B cell (primary cell): ENCODE results near the gene SEMA3B. TPM values are rescaled to one million over a fixed set of nuclear protein-coding genes. Genes with fewer than 3 reads are reported as not detected.
A peak's percentile ranks its signal among the peaks of the same experiment; 100 is the strongest.

Experiments
- ATAC-seq: fragments of 200-7000 bp; cut with Tn5 transposase; one replicate; pipeline ENCODE4 v1.10.0; 2021; ENCODE audit warnings: low read depth, mild to moderate bottlenecking, moderate number of reproducible peaks, moderate library complexity
- CTCF ChIA-PET: fragments of 350-600 bp; sonication (Branson Sonifier 250); formaldehyde crosslinking; loops from one replicate; lab custom pipeline; 2021; ENCODE audit warnings: antibody characterized with exemption, inconsistent platforms; lab: Charles Lee
- POLR2A ChIA-PET: fragments of 350-600 bp; sonication (Branson Sonifier 250); formaldehyde crosslinking; loops from one replicate; lab custom pipeline; 2021; ENCODE audit warnings: antibody characterized with exemption; lab: Charles Lee
- DNase-seq: peaks from one replicate; pipeline ENCODE4 v3.0.0; 2013
- H2AFZ ChIP-seq: 2 replicates; pipeline ENCODE4 v1.6.1; 2012; ENCODE audit warnings: mild to moderate bottlenecking, low read depth, low read length; ENCODE audit not compliant: insufficient read depth, poor library complexity, severe bottlenecking
- H3K27ac ChIP-seq, 2 donors: 1 replicate in 1 of 2; 2 replicates in 1 of 2; pipeline ENCODE4 v1.5.1; 2012 to 2013; ENCODE audit warnings: low read length in 2 of 2, mild to moderate bottlenecking in 2 of 2, moderate library complexity in 1 of 2
- H3K27me3 ChIP-seq, 4 experiments: fragments of 200-600 bp in 1 of 4; sonication (generic) in 1 of 4; replicated peaks in 1 of 4; 1 replicate in 2 of 4; 2 replicates in 2 of 4; pipeline versions ENCODE4 v1.6.1 to v1.7.0; 2013 to 2016; ENCODE audit warnings: low read length in 3 of 4, mild to moderate bottlenecking in 2 of 4, mixed read lengths in 1 of 4, moderate library complexity in 1 of 4; ENCODE audit not compliant: insufficient read depth in 4 of 4, control insufficient read depth in 3 of 4; ENCODE audit errors: control extremely low read depth in 1 of 4
- H3K36me3 ChIP-seq, 2 experiments: replicated peaks in 1 of 2; 1 replicate in 1 of 2; 2 replicates in 1 of 2; pipeline versions ENCODE4 v1.6.1 to v1.7.1; 2013; ENCODE audit warnings: low read length in 1 of 2; ENCODE audit not compliant: insufficient read depth in 2 of 2, control insufficient read depth in 1 of 2; ENCODE audit errors: control extremely low read depth in 1 of 2, extremely low read depth in 1 of 2
- H3K4me1 ChIP-seq, 2 donors: fragments of 200-600 bp in 1 of 2; sonication (generic) in 1 of 2; 1 replicate in 1 of 2; 2 replicates in 1 of 2; pipeline versions ENCODE4 v1.5.1 to v1.6.1; 2013 to 2017; ENCODE audit warnings: low read length in 2 of 2; ENCODE audit not compliant: control insufficient read depth in 2 of 2, insufficient read depth in 2 of 2
- H3K4me2 ChIP-seq: replicated peaks from 2 replicates; pipeline ENCODE3; 2012; ENCODE audit warnings: mild to moderate bottlenecking, low read depth, low read length; ENCODE audit not compliant: poor library complexity, severe bottlenecking
- H3K4me3 ChIP-seq, 5 experiments: fragments of 200-600 bp in 1 of 5; sonication (generic) in 1 of 5; 1 replicate in 3 of 5; 2 replicates in 2 of 5; pipeline versions ENCODE4 v1.5.1 to v1.7.0; 2011 to 2016; ENCODE audit warnings: low read length in 4 of 5, mild to moderate bottlenecking in 4 of 5, low read depth in 2 of 5, control low read depth in 1 of 5, moderate library complexity in 1 of 5; ENCODE audit not compliant: insufficient read depth in 1 of 5; ENCODE audit errors: control extremely low read depth in 1 of 5, extremely low read depth in 1 of 5
- H3K79me2 ChIP-seq: fragments of 200-600 bp; sonication (generic); one replicate; pipeline ENCODE4 v1.6.0; 2016; ENCODE audit warnings: low read length; ENCODE audit not compliant: control insufficient read depth, insufficient read depth
- H3K9ac ChIP-seq: fragments of 200-600 bp; sonication (generic); 2 replicates; pipeline ENCODE4 v1.6.1; 2017; ENCODE audit warnings: mild to moderate bottlenecking, low read length, moderate library complexity
- H3K9me3 ChIP-seq, 3 donors: one replicate each; pipeline versions ENCODE4 v1.6.1 to v1.7.1; 2013; ENCODE audit warnings: low read length in 2 of 3; ENCODE audit not compliant: control insufficient read depth in 2 of 3, insufficient read depth in 1 of 3; ENCODE audit errors: control extremely low read depth in 1 of 3
- H4K20me1 ChIP-seq: 2 replicates; pipeline ENCODE4 v1.6.0; 2012; ENCODE audit warnings: mild to moderate bottlenecking, low read length; ENCODE audit not compliant: insufficient read depth, control insufficient read depth, poor library complexity, severe bottlenecking
- H3K27ac Mint-ChIP-seq: one replicate; pipeline ENCODE4 v1.8.0; 2021; ENCODE audit warnings: mixed read lengths
- H3K27me3 Mint-ChIP-seq: one replicate; pipeline ENCODE4 v1.8.0; 2021; ENCODE audit warnings: mixed read lengths
- H3K4me1 Mint-ChIP-seq: one replicate; pipeline ENCODE4 v1.8.0; 2021; ENCODE audit warnings: mixed read lengths
- H3K4me3 Mint-ChIP-seq: one replicate; pipeline ENCODE4 v1.8.0; 2021; ENCODE audit warnings: mixed read lengths
- H3K9me3 Mint-ChIP-seq: one replicate; pipeline ENCODE4 v1.8.0; 2022; ENCODE audit warnings: mixed read lengths; ENCODE audit not compliant: insufficient read depth
- CTCF ChIP-seq: fragments of 200-600 bp; IDR thresholded peaks from one replicate; pipeline ENCODE4 v1.8.0; 2022; ENCODE audit warnings: antibody characterized with exemption, mild to moderate bottlenecking
- EZH2 ChIP-seq: IDR thresholded peaks from 2 replicates; pipeline ENCODE4 v1.6.1; 2012; ENCODE audit warnings: borderline replicate concordance, low read depth, mild to moderate bottlenecking, moderate library complexity, low read length; ENCODE audit not compliant: insufficient read depth, poor library complexity, severe bottlenecking
- WGBS: methylation state at CpG from one replicate; pipeline ENCODE4 v1.1.5; 2013; ENCODE audit warnings: missing lambda C conversion rate; ENCODE audit not compliant: insufficient coverage; 5-methylcytosine and 5-hydroxymethylcytosine counted together
- intact Hi-C: fragments of 100-400 bp; cut with micrococcal nuclease; formaldehyde crosslinking; loops from one replicate; pipeline ENCODE4 v1.10.0; 2022
- polyA plus RNA-seq: library from polyadenylated mRNA; depleted of rRNA; stranded (reverse); fragments of >200 nt; gene quantifications from 2 replicates; pipeline ENCODE4 v1.2.3, GENCODE V29; 2012
- small RNA-seq: library from RNA; depleted of rRNA; stranded (forward); fragments of <200 nt; gene quantifications from one replicate; pipeline ENCODE3, GENCODE V24; 2012; ENCODE audit warnings: low replicate concordance, low read depth; ENCODE audit not compliant: insufficient read length
- total RNA-seq, 2 donors: library from RNA; stranded (reverse); fragments of 120-200 nt in 1 of 2; gene quantifications; 1 replicate in 1 of 2; 2 replicates in 1 of 2; pipeline versions ENCODE4 v1.2.3 to v1.2.4, GENCODE V29; 2013 to 2022

Gene SEMA3B
- total and polyA plus RNA-seq, 2 donors (not counting 1 experiment from before 2014, with no cell fraction given), result 0.34 to 0.52 TPM

- Histone ChIP-seq H3K27ac (peak overlapping the region in 1 of 2 donors; percentile 90), H3K27me3 (no peaks in the 10 kb centered on the region), H3K9me3 (no peaks in the 10 kb centered on the region), H3K4me3 (peak overlapping the region; percentile 30 to 98 (median 87)), H2AFZ (no peak overlapping the region), H3K4me2 (peak overlapping the region; percentile 99), H3K36me3 (peaks cover 0 to 48% of the 10 kb centered on the region in 2 experiments), H4K20me1 (peaks cover 25% of the 10 kb centered on the region), H3K9ac (peak overlapping the region; percentile 87), H3K79me2 (peaks cover 35% of the 10 kb centered on the region), H3K4me1 (peaks cover 15 to 29% of the 10 kb centered on the region in 2 donors)
- peak overlapping the region; percentile 95 for H3K4me3 Mint-ChIP-seq
- H3K27ac Mint-ChIP-seq, result peak overlapping the region; percentile 15
- H3K27me3 Mint-ChIP-seq, result no peaks in the 10 kb centered on the region
- ATAC-seq (no peak), DNase-seq (no peak)
- POLR2A ChIA-PET, result interaction anchor here (1.9 to 2.9 kb wide), 4 partner anchors 10 to 28 kb away, joined by 6 to 27 read pairs (median 8); partner anchors contain the start of genes CYB561D2, HYAL3, NAA80 and NPRL2
- CTCF ChIA-PET, result interaction anchor here (0.9 to 3.4 kb wide), 5 partner anchors 8 to 132 kb away, joined by 3 to 20 read pairs (median 5); partner anchors contain the start of genes HYAL3 and NAA80
- intact Hi-C loops, result no loop called here
- H3K9me3 Mint-ChIP-seq, result no peaks in the 10 kb centered on the region
- H3K4me1 Mint-ChIP-seq, result peaks cover 31% of the 10 kb centered on the region
- TF ChIP-seq CTCF (no peak), EZH2 (no peak)
- 80% methylated on average over 1 of the region's 4 CpGs for WGBS
Measured at GRCh38 chr3:50327129-50327528, 58.2 kb downstream of the SEMA3B start.

Small RNAs within 50 kb of the gene (small RNA-seq; reads per million reads assigned to genes)
- not detected for gene MIR5787

Other genes starting within 250 kb of the SEMA3B start
- gene RBM5, start 180.2 kb upstream of the SEMA3B start, total RNA-seq, result 464 and 493 TPM in 2 replicates
- 405 and 495 TPM in 2 replicates for gene RBM5, start 180.2 kb upstream of the SEMA3B start, polyA plus RNA-seq
- gene SEMA3F, start 113.8 kb upstream of the SEMA3B start, total RNA-seq, result 0.27 TPM in 1 of 2 replicates, not detected in the other
- gene SEMA3F, start 113.8 kb upstream of the SEMA3B start, polyA plus RNA-seq, result 0.26 TPM in 1 of 2 replicates, not detected in the other
- not detected in 2 replicates for gene GNAT1, start 77.5 kb upstream of the SEMA3B start, total RNA-seq
- not detected in 2 replicates for gene GNAT1, start 77.5 kb upstream of the SEMA3B start, polyA plus RNA-seq
- not detected in 2 replicates for gene SLC38A3, start 63.9 kb upstream of the SEMA3B start, total RNA-seq
- gene SLC38A3, start 63.9 kb upstream of the SEMA3B start, polyA plus RNA-seq, result 0.17 TPM in 1 of 2 replicates, not detected in the other
- 295 and 302 TPM in 2 replicates for gene GNAI2, start 32.9 kb upstream of the SEMA3B start, total RNA-seq
- 384 and 491 TPM in 2 replicates for gene GNAI2, start 32.9 kb upstream of the SEMA3B start, polyA plus RNA-seq
- gene LSMEM2, start 9.9 kb downstream of the SEMA3B start, total RNA-seq, result not detected in 2 replicates
- gene LSMEM2, start 9.9 kb downstream of the SEMA3B start, polyA plus RNA-seq, result not detected in 2 replicates
- gene IFRD2, start 23.3 kb downstream of the SEMA3B start, total RNA-seq, result 55.8 and 63.4 TPM in 2 replicates
- 71.0 and 80.1 TPM in 2 replicates for gene IFRD2, start 23.3 kb downstream of the SEMA3B start, polyA plus RNA-seq
- gene HYAL3, start 30.3 kb downstream of the SEMA3B start, total RNA-seq, result 1.9 and 3.7 TPM in 2 replicates
- gene HYAL3, start 30.3 kb downstream of the SEMA3B start, polyA plus RNA-seq, result 4.2 and 6.3 TPM in 2 replicates
- gene NAA80, start 30.3 kb downstream of the SEMA3B start, total RNA-seq, result 33.8 and 37.8 TPM in 2 replicates
- gene NAA80, start 30.3 kb downstream of the SEMA3B start, polyA plus RNA-seq, result 42.3 and 49.0 TPM in 2 replicates
- 0.19 and 0.30 TPM in 2 replicates for gene HYAL1, start 34.4 kb downstream of the SEMA3B start, total RNA-seq
- 0.12 TPM in 1 of 2 replicates, not detected in the other for gene HYAL1, start 34.4 kb downstream of the SEMA3B start, polyA plus RNA-seq
- 2.8 and 4.2 TPM in 2 replicates for gene HYAL2, start 53.6 kb downstream of the SEMA3B start, total RNA-seq
- gene HYAL2, start 53.6 kb downstream of the SEMA3B start, polyA plus RNA-seq, result 2.5 and 5.1 TPM in 2 replicates
- gene TUSC2, start 59.1 kb downstream of the SEMA3B start, total RNA-seq, result 25.5 and 28.2 TPM in 2 replicates
- 24.0 and 29.3 TPM in 2 replicates for gene TUSC2, start 59.1 kb downstream of the SEMA3B start, polyA plus RNA-seq
- gene RASSF1, start 71.7 kb downstream of the SEMA3B start, total RNA-seq, result 121 and 124 TPM in 2 replicates
- 223 and 310 TPM in 2 replicates for gene RASSF1, start 71.7 kb downstream of the SEMA3B start, polyA plus RNA-seq
- gene ZMYND10, start 76.6 kb downstream of the SEMA3B start, total RNA-seq, result 1.8 and 3.3 TPM in 2 replicates
- gene ZMYND10, start 76.6 kb downstream of the SEMA3B start, polyA plus RNA-seq, result 2.4 and 3.4 TPM in 2 replicates
- gene NPRL2, start 81.6 kb downstream of the SEMA3B start, total RNA-seq, result 29.6 and 31.3 TPM in 2 replicates
- 64.6 and 64.9 TPM in 2 replicates for gene NPRL2, start 81.6 kb downstream of the SEMA3B start, polyA plus RNA-seq
- gene CYB561D2, start 81.7 kb downstream of the SEMA3B start, total RNA-seq, result 36.1 and 39.5 TPM in 2 replicates
- gene CYB561D2, start 81.7 kb downstream of the SEMA3B start, polyA plus RNA-seq, result 58.6 and 78.9 TPM in 2 replicates
- gene TMEM115, start 90.4 kb downstream of the SEMA3B start, total RNA-seq, result 26.2 and 27.2 TPM in 2 replicates
- gene TMEM115, start 90.4 kb downstream of the SEMA3B start, polyA plus RNA-seq, result 10.6 and 19.8 TPM in 2 replicates
- 0.85 and 1.2 TPM in 2 replicates for gene CACNA2D2, start 234.5 kb downstream of the SEMA3B start, total RNA-seq
- gene CACNA2D2, start 234.5 kb downstream of the SEMA3B start, polyA plus RNA-seq, result 0.66 and 0.69 TPM in 2 replicates